OCI-LY3 (cell line): ENCODE results near the gene UNC119B.

ENCODE experiments used
- CTCF ChIP-seq: fragments of 200-600, 300-600 bp; sonication (generic); IDR thresholded peaks from 2 replicates; pipeline ENCODE4 v1.5.1; 2014; ENCODE audit warnings: antibody characterized with exemption, low read length, low read depth
- EZH2phosphoT487 ChIP-seq: fragments of 200-600 bp; shearing (Covaris generic); IDR thresholded peaks from 2 replicates; pipeline ENCODE4 v1.6.1; 2018; ENCODE audit warnings: antibody characterized with exemption, mixed run types, low read depth

DNA sequence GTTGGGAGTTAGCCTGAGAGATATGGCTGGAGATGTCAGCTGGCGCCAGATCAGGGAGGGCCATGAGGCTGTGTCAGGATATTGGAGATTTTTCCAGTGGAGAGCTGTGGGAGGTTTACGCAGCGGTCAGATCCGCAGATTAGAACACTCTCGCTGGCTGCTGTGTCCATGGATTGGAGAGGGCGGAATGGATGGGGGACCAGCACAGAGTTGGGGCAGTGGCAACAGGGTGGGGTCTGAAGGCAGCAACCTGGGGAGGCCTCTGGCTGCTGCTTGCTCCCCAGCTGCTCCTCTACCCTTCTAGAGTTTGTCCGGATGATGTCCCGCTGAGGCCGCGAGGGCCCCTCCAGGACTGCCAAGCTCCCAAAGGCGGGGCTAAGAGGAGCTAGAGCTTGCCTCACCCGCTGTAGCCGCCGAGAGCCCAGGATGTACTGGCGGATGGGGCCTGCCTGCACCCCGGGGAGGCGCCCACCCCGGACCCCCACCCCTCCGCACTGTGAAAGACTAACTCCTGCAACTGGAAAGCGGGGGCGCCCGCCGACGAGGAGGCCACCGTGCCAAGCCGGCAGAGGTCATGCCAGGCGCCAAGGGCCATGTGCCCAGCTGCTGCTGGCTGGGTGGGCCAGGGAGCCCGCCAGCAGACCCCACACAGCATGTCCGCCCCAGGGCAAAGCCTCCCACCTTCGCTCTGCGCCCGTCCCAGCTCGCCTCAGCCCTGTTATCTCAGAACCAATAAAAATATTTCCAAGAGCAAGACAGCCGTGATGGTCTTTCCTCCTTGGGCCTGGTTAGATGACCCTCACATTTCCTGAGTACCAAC lies 43.5 kb upstream of the UNC119B start:
- TF ChIP-seq CTCF (no peak), EZH2phosphoT487 (no peak)
